ENCODE results near the gene TARS2.

DNA sequence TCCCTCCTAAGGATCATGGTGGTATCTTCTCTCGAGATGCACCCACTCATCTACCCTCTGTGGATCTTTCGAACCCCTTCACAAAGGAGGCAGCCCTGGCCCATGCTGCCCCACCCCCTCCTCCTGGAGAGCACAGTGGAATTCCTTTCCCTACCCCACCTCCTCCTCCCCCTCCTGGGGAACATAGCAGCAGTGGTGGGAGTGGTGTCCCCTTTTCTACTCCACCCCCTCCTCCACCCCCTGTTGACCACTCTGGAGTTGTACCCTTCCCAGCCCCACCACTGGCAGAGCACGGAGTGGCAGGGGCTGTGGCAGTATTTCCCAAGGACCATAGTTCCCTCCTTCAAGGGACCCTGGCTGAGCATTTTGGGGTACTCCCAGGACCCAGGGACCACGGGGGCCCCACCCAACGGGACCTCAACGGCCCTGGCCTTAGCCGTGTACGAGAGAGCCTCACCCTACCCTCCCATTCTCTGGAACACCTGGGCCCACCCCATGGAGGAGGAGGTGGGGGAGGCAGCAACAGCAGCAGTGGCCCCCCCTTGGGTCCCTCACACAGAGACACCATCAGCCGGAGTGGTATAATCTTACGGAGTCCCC lies 14.5 kb upstream of the TARS2 start:
- no peak for TF ChIP-seq POLR2A (IDR thresholded peaks at IDR 0.05; ENCODE audit: low read length)
- no peak for TF ChIP-seq POLR2AphosphoS2 (conservative IDR thresholded peaks at IDR 0.05; ENCODE audit: low read length)
- TF ChIP-seq CTCF (IDR thresholded peaks at IDR 0.05), result no peak
- TF ChIP-seq MAX (IDR thresholded peaks at IDR 0.05), result no peak
- TF ChIP-seq SMC3 (IDR thresholded peaks at IDR 0.05), result no peak
